Measurements from ENCODE around the gene CSNK2A2. TPM values are rescaled to one million over a fixed set of nuclear protein-coding genes. Genes with fewer than 3 reads are reported as not detected.
A peak's percentile ranks its signal among the peaks of the same experiment; 100 is the strongest.

Gene CSNK2A2
- total RNA-seq, 1 donor from 2014 or later: 96.2 TPM

- H3K27ac ChIP-seq (ENCODE audit: low read depth, low read length): no peak overlapping the region
- H4K20me1 ChIP-seq (ENCODE audit: insufficient read depth, low read length): peaks cover 20% of the 10 kb centered on the region
- Mint-ChIP-seq H3K36me3 (ENCODE audit: low read depth, unreplicated experiment) (no peaks in the 10 kb centered on the region), H3K9me3 (ENCODE audit: unreplicated experiment) (no peaks in the 10 kb centered on the region), H3K4me3 (ENCODE audit: unreplicated experiment) (peak overlapping the region; percentile 23), H3K27ac (ENCODE audit: unreplicated experiment) (no peak overlapping the region), H3K4me1 (ENCODE audit: low read depth, unreplicated experiment) (peaks cover 5% of the 10 kb centered on the region), H3K27me3 (ENCODE audit: low read depth, unreplicated experiment) (peaks cover 24% of the 10 kb centered on the region)
- no peak for DNase-seq (ENCODE audit: low read depth)
- H3K36me3 ChIP-seq (ENCODE audit: insufficient read depth, low read length): peaks cover 4% of the 10 kb centered on the region
- H3K27me3 ChIP-seq (ENCODE audit: insufficient read depth, low read length): peaks cover 9% of the 10 kb centered on the region
- no peak overlapping the region for H3K9ac ChIP-seq (ENCODE audit: low read length)
- FAIRE-seq: no peak
- H3K4me2 ChIP-seq (ENCODE audit: low read length): no peak overlapping the region
- no peaks in the 10 kb centered on the region for H3K9me3 ChIP-seq (ENCODE audit: insufficient read depth, low read depth, low read length)
- peaks cover 21% of the 10 kb centered on the region for H3K79me2 ChIP-seq (ENCODE audit: insufficient read depth, low read length)
- no peak overlapping the region for H3K4me3 ChIP-seq (ENCODE audit: insufficient read depth, low read depth, low read length)
- H3K4me1 ChIP-seq (ENCODE audit: insufficient read depth, low read length): peaks cover 4% of the 10 kb centered on the region
- H2AFZ ChIP-seq (ENCODE audit: low read depth, low read length): no peak overlapping the region
- no peak for TF ChIP-seq CTCF (IDR thresholded peaks at IDR 0.05; ENCODE audit: insufficient read depth, low read depth, low read length)
- no peak for TF ChIP-seq EZH2 (IDR thresholded peaks at IDR 0.05; ENCODE audit: insufficient read depth, low read length)
Measured at GRCh38 chr16:58200004-58200797, 2.3 kb upstream of the CSNK2A2 start.

DNA sequence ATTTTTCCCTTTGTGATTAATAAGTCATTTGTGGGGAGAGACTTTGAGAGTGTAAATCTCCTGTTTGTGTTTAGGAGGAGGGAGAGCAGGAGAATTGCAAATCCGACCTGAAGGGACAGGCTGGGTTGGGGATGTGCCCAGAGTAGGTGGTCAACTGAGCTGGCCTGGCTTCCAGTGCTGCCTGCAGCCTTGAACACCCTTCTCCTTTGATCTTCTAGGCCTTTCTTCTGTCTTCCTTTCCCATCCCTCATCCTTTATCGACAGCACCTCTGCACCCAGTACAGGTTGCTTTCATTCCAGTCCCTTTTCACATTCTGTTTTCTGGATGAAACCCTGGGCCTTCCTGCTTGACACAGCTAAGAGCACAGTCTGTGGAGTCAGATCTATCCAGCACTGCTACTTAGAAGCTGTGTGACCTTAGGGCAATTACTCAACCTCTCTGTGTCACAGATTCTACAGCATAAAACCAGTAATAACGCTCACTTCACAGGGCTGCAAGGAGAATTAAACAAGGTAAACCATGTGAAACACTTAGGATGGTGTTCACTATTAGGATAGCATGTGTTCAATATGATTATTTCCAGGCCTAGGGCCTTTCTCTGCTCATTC is 1.0 kb upstream of the CSNK2A2 start:
- Histone ChIP-seq H3K27me3 (ENCODE audit: insufficient read depth, low read length) (peaks cover 9% of the 10 kb centered on the region), H3K27ac (ENCODE audit: low read depth, low read length) (no peak overlapping the region), H3K9me3 (ENCODE audit: insufficient read depth, low read depth, low read length) (no peaks in the 10 kb centered on the region), H3K9ac (ENCODE audit: low read length) (no peak overlapping the region), H4K20me1 (ENCODE audit: insufficient read depth, low read length) (peaks cover 33% of the 10 kb centered on the region), H3K36me3 (ENCODE audit: insufficient read depth, low read length) (peaks cover 14% of the 10 kb centered on the region), H3K79me2 (ENCODE audit: insufficient read depth, low read length) (peaks cover 34% of the 10 kb centered on the region), H3K4me2 (ENCODE audit: low read length) (peak overlapping the region; percentile 98), H3K4me3 (ENCODE audit: insufficient read depth, low read depth, low read length) (no peak overlapping the region), H2AFZ (ENCODE audit: low read depth, low read length) (peak overlapping the region; percentile 96), H3K4me1 (ENCODE audit: insufficient read depth, low read length) (peaks cover 4% of the 10 kb centered on the region)
- H3K9me3 Mint-ChIP-seq (ENCODE audit: unreplicated experiment): no peaks in the 10 kb centered on the region
- DNase-seq (ENCODE audit: low read depth) (no peak), FAIRE-seq (no peak)
- TF ChIP-seq EZH2 (IDR thresholded peaks at IDR 0.05; ENCODE audit: insufficient read depth, low read length) (no peak), CTCF (IDR thresholded peaks at IDR 0.05; ENCODE audit: insufficient read depth, low read depth, low read length) (no peak)
- H3K4me1 Mint-ChIP-seq (ENCODE audit: low read depth, unreplicated experiment): peaks cover 5% of the 10 kb centered on the region
- H3K27ac Mint-ChIP-seq (ENCODE audit: unreplicated experiment): no peak overlapping the region
- peaks cover 23% of the 10 kb centered on the region for H3K27me3 Mint-ChIP-seq (ENCODE audit: low read depth, unreplicated experiment)
- H3K36me3 Mint-ChIP-seq (ENCODE audit: low read depth, unreplicated experiment): no peaks in the 10 kb centered on the region
- peak overlapping the region; percentile 82 for H3K4me3 Mint-ChIP-seq (ENCODE audit: unreplicated experiment)

Data from astrocyte (in vitro differentiated cells and primary cell).